ENCODE data around the gene KRT37.
"Not testable (repeated sequence)": the region's sequence is repeated elsewhere in the genome, so short reads cannot be mapped to it uniquely, and the experiment has no call there.

Gene KRT37

DNA sequence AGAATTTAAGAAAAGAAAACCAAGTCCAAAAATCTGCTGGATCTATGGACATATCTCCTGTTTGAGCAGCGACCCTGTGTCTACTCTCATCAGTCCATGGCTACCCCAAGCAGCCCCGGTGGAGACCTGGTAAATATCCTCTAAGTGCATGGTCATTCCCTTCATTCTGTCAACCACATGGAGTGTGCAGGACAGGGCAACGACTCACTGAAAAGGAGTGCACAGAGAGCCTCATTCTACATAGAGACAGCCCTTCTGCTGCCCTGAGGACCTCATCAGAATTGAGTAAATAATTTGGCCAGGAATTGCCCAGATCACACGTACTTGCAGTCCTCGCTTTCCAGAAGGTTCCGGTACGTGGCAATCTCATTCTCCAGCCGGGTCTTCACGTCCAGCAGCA lies 13.4 kb upstream of the KRT37 start:
- no peak overlapping the region for H3K9ac ChIP-seq (ENCODE audit: low read depth, low read length)
- H3K4me1 ChIP-seq (ENCODE audit: control insufficient read depth, insufficient read depth, low read length), result peaks cover 1% of the 10 kb centered on the region; the same call in 1 of the 2 replicates
- H3K9me3 ChIP-seq (ENCODE audit: control insufficient read depth, insufficient read depth, low read length), result no peaks in the 10 kb centered on the region
- H3K27me3 ChIP-seq (ENCODE audit: control insufficient read depth, insufficient read depth, low read length), result no peaks in the 10 kb centered on the region
- H3K27ac ChIP-seq (ENCODE audit: low read depth, low read length), result no peak overlapping the region
- H3K36me3 ChIP-seq (ENCODE audit: control insufficient read depth, insufficient read depth, low read length), result no peaks in the 10 kb centered on the region
- no peak overlapping the region for H3K4me3 ChIP-seq (ENCODE audit: low read depth, low read length)

DNA sequence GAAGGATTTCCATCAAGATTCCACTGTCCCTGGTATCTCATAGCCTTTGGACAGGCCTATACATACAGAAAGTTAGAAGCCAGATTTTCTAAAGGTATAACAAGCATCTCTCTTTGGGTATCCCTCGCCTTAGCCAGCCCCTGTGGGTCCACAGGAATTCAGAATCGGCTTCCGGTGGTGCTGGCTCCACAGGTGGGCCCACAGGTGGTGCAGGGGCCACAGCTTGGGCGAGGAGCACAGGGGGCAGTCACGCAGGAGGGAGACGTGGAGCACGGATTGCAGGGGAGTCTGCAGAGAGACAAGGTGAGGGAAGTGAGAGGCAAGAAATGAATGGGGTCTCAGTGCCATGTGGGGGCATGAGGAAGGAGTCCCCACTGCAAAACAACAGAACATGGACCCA lies 12.9 kb upstream of the KRT37 start:
- Histone ChIP-seq H3K27ac (ENCODE audit: low read depth, low read length) (no peak overlapping the region), H3K4me1 (ENCODE audit: control insufficient read depth, insufficient read depth, low read length) (no peaks in the 10 kb centered on the region), H3K27me3 (ENCODE audit: control insufficient read depth, insufficient read depth, low read length) (no peaks in the 10 kb centered on the region), H3K36me3 (ENCODE audit: control insufficient read depth, insufficient read depth, low read length) (no peaks in the 10 kb centered on the region), H3K4me3 (ENCODE audit: low read depth, low read length) (no peak overlapping the region), H3K9ac (ENCODE audit: low read depth, low read length) (no peak overlapping the region), H3K9me3 (ENCODE audit: control insufficient read depth, insufficient read depth, low read length) (no peaks in the 10 kb centered on the region)

DNA sequence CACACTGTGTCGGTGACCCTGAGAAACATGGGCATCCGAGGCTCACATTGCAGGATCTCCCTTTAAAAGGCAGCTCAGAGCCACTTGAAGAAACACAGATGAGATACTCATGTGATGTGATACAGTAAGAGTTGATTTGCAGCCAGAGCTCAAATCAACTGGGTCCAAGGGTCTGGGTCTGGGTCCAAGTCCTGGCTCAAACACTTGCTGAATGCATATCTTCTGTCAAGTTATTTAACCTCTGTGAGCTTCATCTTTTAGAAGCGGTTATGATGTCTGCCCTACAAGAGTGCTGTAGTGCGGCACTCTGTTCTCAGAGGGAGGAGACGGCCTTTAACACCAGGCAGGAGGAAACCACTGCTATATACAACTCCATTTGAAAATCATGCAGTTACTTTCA lies 10.0 kb upstream of the KRT37 start:
- no peaks in the 10 kb centered on the region for H3K9me3 ChIP-seq (ENCODE audit: control insufficient read depth, insufficient read depth, low read length)
- H3K36me3 ChIP-seq (ENCODE audit: control insufficient read depth, insufficient read depth, low read length), result no peaks in the 10 kb centered on the region
- no peak overlapping the region for H3K9ac ChIP-seq (ENCODE audit: low read depth, low read length)
- H3K4me3 ChIP-seq (ENCODE audit: low read depth, low read length), result no peak overlapping the region
- no peak overlapping the region for H3K27ac ChIP-seq (ENCODE audit: low read depth, low read length)
- no peaks in the 10 kb centered on the region for H3K27me3 ChIP-seq (ENCODE audit: control insufficient read depth, insufficient read depth, low read length)
- H3K4me1 ChIP-seq (ENCODE audit: control insufficient read depth, insufficient read depth, low read length), result no peaks in the 10 kb centered on the region

DNA sequence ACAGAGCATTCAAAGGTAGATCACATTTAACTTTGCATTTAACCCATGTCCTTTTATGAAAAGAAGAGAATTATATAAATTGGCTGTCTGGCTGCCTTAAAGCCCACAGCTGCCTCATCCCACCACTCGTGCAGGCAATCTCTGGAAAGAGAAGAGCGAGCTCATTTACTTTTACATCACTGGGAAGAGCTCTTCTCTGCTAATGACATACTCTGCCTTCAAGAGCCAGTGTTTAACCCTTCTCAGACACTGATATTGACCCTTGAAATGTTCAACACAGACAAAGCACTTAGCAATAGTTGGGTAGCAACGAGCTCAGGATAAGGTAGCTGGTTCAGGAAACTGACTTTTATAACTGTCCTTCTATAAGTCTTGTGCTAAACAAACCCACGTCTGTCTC lies 9.6 kb upstream of the KRT37 start:
- Histone ChIP-seq H3K27me3 (ENCODE audit: control insufficient read depth, insufficient read depth, low read length) (no peaks in the 10 kb centered on the region), H3K9me3 (ENCODE audit: control insufficient read depth, insufficient read depth, low read length) (no peaks in the 10 kb centered on the region), H3K9ac (ENCODE audit: low read depth, low read length) (no peak overlapping the region), H3K4me3 (ENCODE audit: low read depth, low read length) (no peak overlapping the region), H3K36me3 (ENCODE audit: control insufficient read depth, insufficient read depth, low read length) (no peaks in the 10 kb centered on the region), H3K27ac (ENCODE audit: low read depth, low read length) (no peak overlapping the region), H3K4me1 (ENCODE audit: control insufficient read depth, insufficient read depth, low read length) (no peaks in the 10 kb centered on the region)

DNA sequence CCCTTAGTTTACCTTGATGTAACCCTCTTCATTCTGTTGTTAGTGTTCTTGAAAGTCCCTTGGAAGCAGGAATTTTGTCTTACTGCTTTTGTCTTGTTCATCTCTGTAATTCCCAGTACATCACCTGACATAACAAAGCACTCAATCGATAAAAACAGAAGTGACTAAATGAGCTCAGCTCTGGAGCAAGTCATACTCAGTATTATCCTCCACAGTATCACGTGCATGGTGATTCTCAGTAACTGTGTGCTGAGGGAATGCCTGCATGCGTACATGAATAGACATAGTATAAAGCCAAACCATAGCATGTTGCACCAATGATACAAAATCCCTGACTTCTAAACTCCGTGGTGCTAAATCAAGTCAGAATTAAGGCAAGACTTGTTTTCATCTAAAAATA lies 9.2 kb upstream of the KRT37 start:
- no peak overlapping the region for H3K4me3 ChIP-seq (ENCODE audit: low read depth, low read length)
- H3K9ac ChIP-seq (ENCODE audit: low read depth, low read length), result no peak overlapping the region
- H3K36me3 ChIP-seq (ENCODE audit: control insufficient read depth, insufficient read depth, low read length), result no peaks in the 10 kb centered on the region
- H3K27ac ChIP-seq (ENCODE audit: low read depth, low read length), result no peak overlapping the region
- no peaks in the 10 kb centered on the region for H3K27me3 ChIP-seq (ENCODE audit: control insufficient read depth, insufficient read depth, low read length)
- peaks cover 3% of the 10 kb centered on the region; the same call in 1 of the 2 replicates for H3K4me1 ChIP-seq (ENCODE audit: control insufficient read depth, insufficient read depth, low read length)
- H3K9me3 ChIP-seq (ENCODE audit: control insufficient read depth, insufficient read depth, low read length), result no peaks in the 10 kb centered on the region

DNA sequence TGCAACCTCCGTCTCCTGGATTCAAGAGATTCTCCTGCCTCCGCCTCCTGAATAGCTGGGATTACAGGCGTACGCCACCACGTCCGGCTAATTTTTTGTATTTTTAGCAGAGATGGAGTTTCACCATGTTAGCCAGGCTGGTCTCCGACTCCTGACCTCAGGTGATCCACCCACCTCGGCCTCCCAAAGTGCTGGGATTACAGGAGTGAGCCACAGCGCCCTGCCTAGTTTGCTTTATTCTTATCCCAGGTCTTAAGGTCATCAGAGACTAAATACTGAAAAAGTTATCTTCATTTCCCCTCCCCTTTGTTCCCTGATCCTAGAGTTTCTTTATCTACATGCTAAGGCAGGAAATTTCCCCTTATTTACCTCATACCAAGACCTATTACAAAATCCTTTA lies 6.0 kb upstream of the KRT37 start:
- not testable (repeated sequence) for H3K9me3 ChIP-seq (ENCODE audit: control insufficient read depth, insufficient read depth, low read length); H3K27me3 ChIP-seq (ENCODE audit: control insufficient read depth, insufficient read depth, low read length); H3K27ac ChIP-seq (ENCODE audit: low read depth, low read length)

DNA sequence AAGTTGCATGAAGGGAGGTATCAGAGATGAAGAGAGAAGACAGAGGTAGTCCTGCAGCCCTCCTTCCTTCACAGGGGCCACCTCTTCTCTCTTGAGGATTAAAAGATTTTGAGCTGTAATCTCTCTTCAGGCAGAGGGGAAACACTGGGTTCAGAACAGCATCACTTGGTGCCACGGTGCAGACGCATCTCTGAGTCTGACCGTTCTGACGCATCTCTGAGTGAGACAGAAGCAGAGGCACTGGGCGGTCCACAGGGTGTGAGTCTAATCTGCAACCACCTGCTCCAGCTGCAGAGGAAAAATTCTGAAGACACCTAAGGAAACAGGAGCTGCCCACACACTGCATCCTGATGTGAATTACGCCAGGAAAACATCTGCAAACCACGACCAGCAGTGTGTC lies 5.3 kb upstream of the KRT37 start:
- H3K4me3 ChIP-seq (ENCODE audit: low read depth, low read length), result no peak overlapping the region
- H3K27me3 ChIP-seq (ENCODE audit: control insufficient read depth, insufficient read depth, low read length), result no peaks in the 10 kb centered on the region
- H3K4me1 ChIP-seq (ENCODE audit: control insufficient read depth, insufficient read depth, low read length), result peaks cover 6% of the 10 kb centered on the region; the same call in 1 of the 2 replicates
- no peaks in the 10 kb centered on the region for H3K9me3 ChIP-seq (ENCODE audit: control insufficient read depth, insufficient read depth, low read length)
- no peak overlapping the region for H3K9ac ChIP-seq (ENCODE audit: low read depth, low read length)
- H3K36me3 ChIP-seq (ENCODE audit: control insufficient read depth, insufficient read depth, low read length), result no peaks in the 10 kb centered on the region
- H3K27ac ChIP-seq (ENCODE audit: low read depth, low read length), result no peak overlapping the region

More for the DNA sequence above, 6.0 kb upstream of the KRT37 start:
- H3K36me3 ChIP-seq (ENCODE audit: control insufficient read depth, insufficient read depth, low read length); H3K4me3 ChIP-seq (ENCODE audit: low read depth, low read length); H3K4me1 ChIP-seq (ENCODE audit: control insufficient read depth, insufficient read depth, low read length); H3K9ac ChIP-seq (ENCODE audit: low read depth, low read length): not testable (repeated sequence)

DNA sequence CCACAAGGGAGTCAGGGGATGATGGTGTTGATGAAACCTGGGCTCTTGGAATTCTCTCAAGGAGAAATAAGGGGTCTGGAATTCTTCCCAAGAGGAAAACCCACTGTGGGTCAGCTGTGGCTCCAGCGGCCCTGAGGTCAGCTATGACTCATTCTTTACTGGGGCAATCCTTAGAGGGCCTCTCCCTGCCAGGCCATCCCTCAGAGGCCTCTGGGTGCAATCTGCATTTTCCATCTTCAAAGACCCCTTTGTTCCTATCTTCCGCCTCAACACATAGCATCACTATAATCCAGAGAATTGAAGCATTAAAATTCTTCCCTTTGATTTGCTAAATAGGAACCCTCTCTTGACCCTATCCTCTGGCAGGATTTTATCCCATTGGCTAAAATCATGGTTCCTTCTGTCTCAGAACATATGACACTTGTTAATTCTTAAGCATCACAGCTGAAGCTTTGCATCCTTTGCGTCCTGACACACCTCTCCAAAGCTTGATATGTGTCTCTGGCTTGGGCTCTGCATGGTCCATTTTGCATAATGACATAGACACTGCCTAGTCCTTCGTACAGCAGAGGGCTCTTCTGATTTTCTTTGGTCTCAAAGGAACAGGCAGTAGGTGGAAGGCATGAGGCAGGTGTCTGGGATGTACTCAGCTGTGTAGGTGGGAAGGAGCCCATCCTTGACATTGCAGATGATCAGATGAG lies 4.4 kb upstream of the KRT37 start:
- Histone ChIP-seq H3K4me1 (ENCODE audit: control insufficient read depth, insufficient read depth, low read length) (peaks cover 6% of the 10 kb centered on the region; the same call in 1 of the 2 replicates), H3K9me3 (ENCODE audit: control insufficient read depth, insufficient read depth, low read length) (no peaks in the 10 kb centered on the region), H3K27ac (ENCODE audit: low read depth, low read length) (peak overlapping the region; percentile 20)

DNA sequence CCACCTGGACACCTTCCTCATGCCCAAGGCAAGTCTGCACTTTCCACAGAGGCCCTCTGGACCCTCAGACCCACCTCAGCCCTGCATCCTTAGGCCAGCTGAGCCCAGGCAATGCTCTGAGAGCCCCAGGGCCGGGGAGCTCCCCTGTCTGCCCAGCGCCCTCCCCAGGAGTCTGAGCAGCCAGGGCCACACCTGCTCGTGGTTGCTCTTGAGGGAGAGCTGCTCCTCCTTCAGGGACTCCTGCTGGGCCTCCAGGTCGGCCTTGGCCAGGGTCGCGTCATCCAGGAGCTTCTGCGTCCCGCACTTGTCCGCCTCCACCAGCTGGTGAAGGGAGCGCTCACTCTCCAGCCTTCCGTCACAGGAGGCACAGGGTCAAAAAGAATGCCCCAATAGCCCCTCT lies 1.8 kb downstream of the KRT37 start:
- H3K4me3 ChIP-seq (ENCODE audit: low read depth, low read length); H3K36me3 ChIP-seq (ENCODE audit: control insufficient read depth, insufficient read depth, low read length); H3K27ac ChIP-seq (ENCODE audit: low read depth, low read length); H3K9ac ChIP-seq (ENCODE audit: low read depth, low read length); H3K27me3 ChIP-seq (ENCODE audit: control insufficient read depth, insufficient read depth, low read length); H3K9me3 ChIP-seq (ENCODE audit: control insufficient read depth, insufficient read depth, low read length); H3K4me1 ChIP-seq (ENCODE audit: control insufficient read depth, insufficient read depth, low read length): not testable (repeated sequence)

More for the DNA sequence above, 4.4 kb upstream of the KRT37 start:
- Histone ChIP-seq H3K27me3 (ENCODE audit: control insufficient read depth, insufficient read depth, low read length) (no peaks in the 10 kb centered on the region), H3K36me3 (ENCODE audit: control insufficient read depth, insufficient read depth, low read length) (no peaks in the 10 kb centered on the region), H3K9ac (ENCODE audit: low read depth, low read length) (no peak overlapping the region), H3K4me3 (ENCODE audit: low read depth, low read length) (no peak overlapping the region)

DNA sequence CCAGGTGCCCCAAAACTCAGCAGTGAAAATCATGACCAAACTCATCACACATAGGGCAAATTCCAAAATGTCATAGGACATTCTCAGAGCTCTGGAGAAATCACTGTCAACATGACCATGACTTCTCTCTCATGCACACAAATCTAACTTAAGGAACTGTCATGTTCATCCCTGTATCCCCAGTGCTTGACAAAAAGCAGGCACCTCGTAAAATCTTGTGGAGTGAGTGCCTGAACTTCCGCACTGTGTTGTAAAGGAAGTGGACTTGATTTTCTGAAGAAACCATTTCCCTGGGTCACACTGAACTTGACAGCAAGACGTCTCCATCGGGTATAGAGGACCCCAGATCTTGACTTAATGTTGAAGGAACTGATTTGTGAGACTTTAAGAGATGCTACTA lies 2.8 kb downstream of the KRT37 start:
- 0 out of 2 replicates have a peak, but pooled peaks cover 3% of the 10 kb centered on the region for H3K4me1 ChIP-seq (ENCODE audit: control insufficient read depth, insufficient read depth, low read length)
- no peaks in the 10 kb centered on the region for H3K9me3 ChIP-seq (ENCODE audit: control insufficient read depth, insufficient read depth, low read length)
- H3K4me3 ChIP-seq (ENCODE audit: low read depth, low read length), result no peak overlapping the region
- H3K27ac ChIP-seq (ENCODE audit: low read depth, low read length), result no peak overlapping the region
- H3K9ac ChIP-seq (ENCODE audit: low read depth, low read length), result no peak overlapping the region
- H3K36me3 ChIP-seq (ENCODE audit: control insufficient read depth, insufficient read depth, low read length), result no peaks in the 10 kb centered on the region
- H3K27me3 ChIP-seq (ENCODE audit: control insufficient read depth, insufficient read depth, low read length), result no peaks in the 10 kb centered on the region

DNA sequence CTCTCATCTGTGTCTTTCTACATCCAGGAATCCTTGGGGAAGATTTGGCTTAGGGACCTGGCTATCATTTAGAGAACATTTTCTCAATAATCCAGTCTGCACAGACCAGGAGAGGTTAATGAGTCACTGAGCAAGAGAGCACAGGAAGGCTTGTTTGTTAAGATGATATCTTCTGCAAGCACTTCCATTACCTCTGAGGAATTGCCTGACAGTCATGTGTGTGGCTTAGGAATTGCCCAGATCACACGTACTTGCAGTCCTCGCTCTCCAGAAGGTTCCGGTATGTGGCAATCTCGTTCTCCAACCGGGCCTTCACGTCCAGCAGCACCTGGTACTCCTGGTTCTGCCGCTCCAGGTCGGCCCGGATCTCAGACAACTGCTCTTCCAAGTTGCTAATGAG lies 3.3 kb downstream of the KRT37 start:
- H3K36me3 ChIP-seq (ENCODE audit: control insufficient read depth, insufficient read depth, low read length), result no peaks in the 10 kb centered on the region
- H3K4me1 ChIP-seq (ENCODE audit: control insufficient read depth, insufficient read depth, low read length), result 0 out of 2 replicates have a peak, but pooled peaks cover 3% of the 10 kb centered on the region
- no peak overlapping the region for H3K9ac ChIP-seq (ENCODE audit: low read depth, low read length)
- H3K4me3 ChIP-seq (ENCODE audit: low read depth, low read length), result no peak overlapping the region
- H3K9me3 ChIP-seq (ENCODE audit: control insufficient read depth, insufficient read depth, low read length), result no peaks in the 10 kb centered on the region
- H3K27ac ChIP-seq (ENCODE audit: low read depth, low read length), result no peak overlapping the region
- H3K27me3 ChIP-seq (ENCODE audit: control insufficient read depth, insufficient read depth, low read length), result no peaks in the 10 kb centered on the region

Data from HUES48 (cell line).